Measurements from ENCODE around the gene TSTD2. TPM values are rescaled to one million over a fixed set of nuclear protein-coding genes. Genes with fewer than 3 reads are reported as not detected.
"Not testable (repeated sequence)": the region's sequence is repeated elsewhere in the genome, so short reads cannot be mapped to it uniquely, and the experiment has no call there.

The TSTD2 gene
- total RNA-seq, 2 experiments from 2014 or later, result 15.3 to 17.4 TPM

- DNase-seq, H3K27ac Mint-ChIP-seq, H3K4me1 Mint-ChIP-seq, H3K9me3 Mint-ChIP-seq, H3K4me3 Mint-ChIP-seq, H3K27me3 Mint-ChIP-seq, H3K36me3 Mint-ChIP-seq: not testable (repeated sequence)
Observed at GRCh38 chr9:97581590-97581989, 51.6 kb downstream of the TSTD2 start.

- peaks cover 4% of the 10 kb centered on the region for H3K36me3 Mint-ChIP-seq
- no peak for DNase-seq
- H3K4me1 Mint-ChIP-seq, result peaks cover 10% of the 10 kb centered on the region
- peaks cover 2% of the 10 kb centered on the region for H3K9me3 Mint-ChIP-seq
- H3K27ac Mint-ChIP-seq, result no peak overlapping the region
- H3K4me3 Mint-ChIP-seq, result no peak overlapping the region
- H3K27me3 Mint-ChIP-seq, result no peaks in the 10 kb centered on the region
Observed at GRCh38 chr9:97579914-97580313, 53.3 kb downstream of the TSTD2 start.

GRCh38 chr9:97578846-97579245, 54.3 kb downstream of the TSTD2 start:
- peaks cover 2% of the 10 kb centered on the region for H3K36me3 Mint-ChIP-seq
- no peak overlapping the region for H3K4me3 Mint-ChIP-seq
- no peak overlapping the region for H3K27ac Mint-ChIP-seq
- no peaks in the 10 kb centered on the region for H3K27me3 Mint-ChIP-seq
- peaks cover 13% of the 10 kb centered on the region for H3K4me1 Mint-ChIP-seq
- no peak for DNase-seq
- H3K9me3 Mint-ChIP-seq, result peaks cover 2% of the 10 kb centered on the region

DNA sequence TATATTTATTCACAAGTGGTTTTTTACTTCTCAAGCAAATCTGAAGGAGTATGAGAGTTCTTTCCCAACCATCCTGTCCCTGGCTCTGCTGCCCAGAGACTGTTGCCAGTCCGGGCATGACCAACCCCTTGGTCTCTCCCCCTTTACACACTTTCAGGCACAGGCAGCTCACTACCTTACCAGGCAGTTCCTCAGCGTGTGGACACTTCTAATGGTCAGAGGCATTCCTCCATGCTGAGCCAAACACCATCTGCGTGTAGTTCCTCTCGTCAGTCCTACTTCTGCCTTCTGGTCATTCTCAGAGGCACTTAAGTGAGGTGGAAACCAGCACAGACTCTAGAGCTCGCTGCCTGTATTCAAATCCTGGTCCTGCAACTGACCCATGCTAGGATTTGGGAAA, 56.1 kb downstream of the TSTD2 start:
- Mint-ChIP-seq H3K4me3 (no peak overlapping the region), H3K36me3 (no peaks in the 10 kb centered on the region), H3K27me3 (no peaks in the 10 kb centered on the region), H3K9me3 (peaks cover 2% of the 10 kb centered on the region), H3K4me1 (peaks cover 13% of the 10 kb centered on the region), H3K27ac (no peak overlapping the region)
- no peak for DNase-seq

DNA sequence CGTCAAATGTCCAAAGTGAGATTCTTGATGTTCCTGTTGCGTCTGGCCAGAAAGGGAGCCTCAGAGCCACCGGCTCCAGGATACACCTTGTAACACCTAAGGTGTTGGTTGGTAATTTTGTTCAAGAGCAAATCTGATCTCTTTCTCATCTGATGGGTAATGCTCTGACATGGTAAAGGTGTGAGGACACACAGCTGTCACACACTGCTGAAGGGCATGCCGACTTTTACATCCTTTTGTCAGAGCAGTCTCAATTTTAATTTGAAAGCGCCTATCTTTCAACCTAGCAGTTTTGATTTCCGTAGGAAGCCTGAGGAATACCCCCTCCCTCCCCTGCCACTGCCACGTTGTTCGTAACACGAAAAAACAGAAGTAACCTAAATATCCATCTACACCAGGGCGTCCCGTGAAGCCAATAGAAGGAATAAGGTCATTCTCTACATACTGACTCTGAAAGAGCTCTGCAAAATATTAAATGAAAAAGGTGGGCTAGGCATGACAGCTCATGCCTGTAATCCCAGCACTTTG, 57.4 kb downstream of the TSTD2 start:
- H3K4me1 Mint-ChIP-seq, result peaks cover 13% of the 10 kb centered on the region
- H3K27me3 Mint-ChIP-seq, result no peaks in the 10 kb centered on the region
- no peak overlapping the region for H3K27ac Mint-ChIP-seq
- H3K9me3 Mint-ChIP-seq, result peaks cover 2% of the 10 kb centered on the region
- DNase-seq, result no peak
- peak overlapping the region; percentile 89 for H3K4me3 Mint-ChIP-seq
- no peaks in the 10 kb centered on the region for H3K36me3 Mint-ChIP-seq

DNA sequence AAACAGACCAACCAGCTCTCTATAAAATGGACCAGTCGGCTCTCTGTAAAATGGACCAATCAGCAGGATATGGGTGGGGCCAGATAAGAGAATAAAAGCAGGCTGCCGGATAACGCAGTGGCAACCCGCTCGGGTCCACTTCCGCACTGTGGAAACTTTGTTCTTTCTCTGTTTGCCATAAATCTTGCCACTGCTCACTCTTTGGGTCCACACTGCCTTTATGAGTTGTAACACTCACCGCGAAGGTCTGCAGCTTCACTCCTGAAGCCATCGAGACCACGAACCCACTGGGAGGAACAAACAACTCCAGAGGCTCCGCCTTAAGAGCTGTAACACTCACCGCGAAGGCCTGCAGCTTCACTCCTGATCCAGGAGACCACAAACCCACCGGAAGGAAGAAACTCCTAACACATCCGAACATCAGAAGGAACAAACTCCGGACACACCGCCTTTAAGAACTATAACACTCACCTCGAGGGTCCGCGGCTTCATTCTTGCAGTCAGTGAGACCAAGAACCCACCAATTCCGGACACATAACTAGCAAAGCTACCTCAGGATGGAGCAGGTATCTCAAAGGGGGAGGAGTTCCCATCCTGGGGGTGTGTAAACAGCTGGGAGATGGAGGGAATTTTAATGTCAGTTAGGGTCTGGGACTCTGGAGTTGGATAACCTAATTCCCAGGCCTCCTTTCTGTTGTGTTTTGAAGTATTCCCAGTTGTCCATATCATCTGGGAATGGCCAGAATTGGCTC, 58.1 kb downstream of the TSTD2 start:
- peak overlapping the region; percentile 89 for H3K4me3 Mint-ChIP-seq
- H3K9me3 Mint-ChIP-seq, H3K36me3 Mint-ChIP-seq, H3K27me3 Mint-ChIP-seq: not testable (repeated sequence)
- H3K4me1 Mint-ChIP-seq, result peaks cover 13% of the 10 kb centered on the region
- DNase-seq, result peak; percentile 41
- H3K27ac Mint-ChIP-seq, result peak overlapping the region; percentile 87

GRCh38 chr9:97574101-97574571, 59.0 kb downstream of the TSTD2 start:
- not testable (repeated sequence) for H3K9me3 Mint-ChIP-seq, H3K27me3 Mint-ChIP-seq, H3K36me3 Mint-ChIP-seq, H3K4me3 Mint-ChIP-seq, DNase-seq, H3K27ac Mint-ChIP-seq
- H3K4me1 Mint-ChIP-seq, result peaks cover 13% of the 10 kb centered on the region

DNA sequence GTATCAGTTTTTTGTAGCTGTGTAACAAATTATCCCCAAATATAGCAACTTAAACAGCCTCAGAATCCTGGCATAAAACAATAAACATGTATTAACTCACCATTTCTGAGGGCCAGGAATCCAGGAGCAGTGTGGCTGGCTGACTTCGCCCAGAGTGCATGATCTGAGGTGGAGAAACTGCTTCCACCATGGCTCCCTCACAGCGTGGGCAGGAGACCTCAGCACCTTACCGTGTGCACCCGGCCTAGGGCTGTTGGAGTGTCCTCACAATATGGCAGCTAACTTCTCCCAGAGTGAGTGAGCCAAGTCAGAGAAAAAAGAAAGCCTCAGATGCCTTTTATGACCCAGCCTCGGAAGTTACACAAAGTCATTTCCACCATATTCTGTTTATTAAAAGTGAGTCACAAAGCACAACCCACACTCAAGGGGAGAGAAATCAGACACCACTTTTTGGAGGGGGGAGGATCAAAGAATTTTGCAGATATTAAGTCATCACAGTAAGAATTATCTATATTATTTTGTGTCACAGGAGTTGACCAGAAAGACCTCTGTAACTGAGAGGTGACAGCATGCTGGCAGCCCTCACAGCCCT, 59.6 kb downstream of the TSTD2 start:
- H3K4me1 Mint-ChIP-seq, result peaks cover 13% of the 10 kb centered on the region
- H3K27ac Mint-ChIP-seq, result no peak overlapping the region
- H3K9me3 Mint-ChIP-seq, result no peaks in the 10 kb centered on the region
- no peaks in the 10 kb centered on the region for H3K27me3 Mint-ChIP-seq
- no peak overlapping the region for H3K4me3 Mint-ChIP-seq
- H3K36me3 Mint-ChIP-seq, result no peaks in the 10 kb centered on the region
- DNase-seq, result no peak

DNA sequence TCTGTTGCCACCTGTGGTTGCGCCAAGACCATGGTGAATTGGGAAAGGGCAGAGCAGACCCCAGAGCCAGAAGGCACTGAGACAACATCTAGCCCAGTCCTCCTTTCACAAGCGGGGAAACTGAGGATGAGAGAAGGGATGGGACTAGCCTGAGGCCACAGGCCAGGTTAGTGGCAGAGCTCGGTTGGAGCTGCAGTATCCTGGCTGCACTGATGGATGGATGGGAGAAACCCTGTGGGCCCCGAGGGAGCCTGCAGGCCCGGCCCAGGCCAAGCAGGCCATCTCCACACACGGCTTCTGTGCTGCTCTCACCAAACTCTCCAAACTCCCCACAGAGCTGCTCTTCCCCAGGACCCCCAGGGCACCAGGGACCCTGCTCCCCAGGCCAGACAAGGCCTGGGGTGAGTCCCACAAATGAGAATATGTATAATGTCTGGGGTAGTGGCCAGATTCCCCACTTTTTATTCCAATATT, 60.2 kb downstream of the TSTD2 start:
- Mint-ChIP-seq H3K4me3 (no peak overlapping the region), H3K4me1 (peaks cover 13% of the 10 kb centered on the region), H3K27ac (no peak overlapping the region)

DNA sequence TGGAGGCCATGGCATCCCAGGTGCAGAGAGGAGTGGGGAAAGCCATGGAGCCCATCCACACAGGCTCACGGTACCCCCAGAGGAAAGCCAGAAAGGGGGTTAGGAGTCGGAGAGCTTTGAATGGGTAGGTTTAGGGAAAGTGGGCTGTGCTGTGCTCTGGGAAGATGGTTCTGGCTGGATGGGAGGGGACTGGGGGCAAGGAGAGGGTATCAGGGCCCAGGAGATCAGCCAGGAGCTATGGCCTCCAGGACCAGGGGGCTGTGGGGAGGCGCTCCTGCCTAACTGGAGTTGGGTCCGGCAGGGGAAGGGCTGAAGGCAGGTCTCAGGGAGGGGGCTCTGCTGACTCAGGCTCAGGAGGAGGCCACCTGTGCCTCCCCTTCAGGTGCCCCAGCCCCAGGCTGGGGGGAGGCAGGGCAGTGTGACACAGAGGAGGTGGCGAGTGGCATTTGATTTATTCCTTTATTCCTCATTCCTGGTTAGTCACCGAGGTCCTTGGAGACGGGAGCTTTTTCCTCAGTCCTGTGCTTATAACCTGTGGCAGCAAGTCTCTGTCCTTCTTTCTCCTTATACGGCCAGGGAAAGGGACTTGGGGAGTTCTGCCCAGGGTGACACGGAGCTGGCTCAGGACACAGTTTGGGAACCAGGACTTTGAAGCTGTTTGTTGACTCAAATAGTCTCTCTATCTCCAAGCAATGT, 60.8 kb downstream of the TSTD2 start:
- H3K4me3 Mint-ChIP-seq, result no peak overlapping the region
- no peak overlapping the region for H3K27ac Mint-ChIP-seq
- H3K36me3 Mint-ChIP-seq, result no peaks in the 10 kb centered on the region
- H3K4me1 Mint-ChIP-seq, result peaks cover 17% of the 10 kb centered on the region
- peaks cover 3% of the 10 kb centered on the region for H3K27me3 Mint-ChIP-seq
- no peak for DNase-seq
- no peaks in the 10 kb centered on the region for H3K9me3 Mint-ChIP-seq

More for the DNA sequence above, 60.2 kb downstream of the TSTD2 start:
- no peaks in the 10 kb centered on the region for H3K9me3 Mint-ChIP-seq
- no peaks in the 10 kb centered on the region for H3K27me3 Mint-ChIP-seq
- no peaks in the 10 kb centered on the region for H3K36me3 Mint-ChIP-seq
- no peak for DNase-seq

DNA sequence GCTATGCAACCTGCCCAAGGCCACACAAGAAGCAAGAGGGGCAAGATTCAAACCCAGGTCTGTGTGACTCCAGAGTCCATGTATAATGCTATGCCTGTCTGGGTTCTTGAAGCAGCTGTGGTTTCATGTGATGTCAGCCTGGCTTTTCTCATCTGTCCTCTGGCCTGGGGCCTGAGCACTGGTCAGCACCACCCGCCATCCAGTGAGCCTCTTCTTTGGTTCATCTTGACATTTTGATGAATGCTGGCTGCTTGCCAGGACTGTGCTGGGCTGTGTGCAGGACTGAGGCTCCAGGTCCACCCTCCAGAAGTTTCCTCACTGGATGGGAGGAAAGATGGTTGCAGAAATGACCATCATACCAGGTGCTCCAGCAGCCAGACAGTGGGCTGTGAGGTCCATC, 61.5 kb downstream of the TSTD2 start:
- Mint-ChIP-seq H3K27ac (no peak overlapping the region), H3K27me3 (peaks cover 3% of the 10 kb centered on the region)

GRCh38 chr9:97570899-97571298, 62.3 kb downstream of the TSTD2 start:
- Mint-ChIP-seq H3K36me3 (no peaks in the 10 kb centered on the region), H3K27ac (no peak overlapping the region), H3K9me3 (no peaks in the 10 kb centered on the region), H3K27me3 (peaks cover 3% of the 10 kb centered on the region), H3K4me3 (no peak overlapping the region), H3K4me1 (peaks cover 15% of the 10 kb centered on the region)
- DNase-seq, result no peak

More for the DNA sequence above, 61.5 kb downstream of the TSTD2 start:
- Mint-ChIP-seq H3K9me3 (no peaks in the 10 kb centered on the region), H3K4me1 (peaks cover 17% of the 10 kb centered on the region), H3K36me3 (no peaks in the 10 kb centered on the region), H3K4me3 (no peak overlapping the region)
- no peak for DNase-seq

- no peaks in the 10 kb centered on the region for H3K36me3 Mint-ChIP-seq
- H3K9me3 Mint-ChIP-seq, result no peaks in the 10 kb centered on the region
- peaks cover 4% of the 10 kb centered on the region for H3K4me1 Mint-ChIP-seq
- no peak overlapping the region for H3K27ac Mint-ChIP-seq
- peaks cover 3% of the 10 kb centered on the region for H3K27me3 Mint-ChIP-seq
- DNase-seq, result no peak
- H3K4me3 Mint-ChIP-seq, result no peak overlapping the region
Observed at GRCh38 chr9:97568461-97569275, 64.5 kb downstream of the TSTD2 start.

DNA sequence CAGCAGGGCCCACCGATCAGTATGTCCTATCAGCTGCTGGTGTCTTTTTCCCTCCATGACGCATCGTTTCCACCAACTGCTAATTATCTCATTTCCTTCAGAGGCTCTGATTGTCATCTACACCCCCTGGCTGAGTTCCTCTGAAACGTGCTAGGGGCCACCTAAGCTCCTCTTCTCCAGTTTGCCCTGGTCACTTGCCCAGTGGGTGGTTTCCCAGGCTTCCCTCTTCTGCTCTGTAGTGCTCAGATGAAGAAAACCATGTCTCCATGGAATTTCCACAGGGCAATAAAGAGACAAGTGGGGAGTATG, 65.3 kb downstream of the TSTD2 start:
- H3K27me3 Mint-ChIP-seq, result peaks cover 3% of the 10 kb centered on the region
- peaks cover 4% of the 10 kb centered on the region for H3K4me1 Mint-ChIP-seq
- no peak overlapping the region for H3K4me3 Mint-ChIP-seq
- no peaks in the 10 kb centered on the region for H3K9me3 Mint-ChIP-seq
- no peak for DNase-seq
- H3K36me3 Mint-ChIP-seq, result no peaks in the 10 kb centered on the region
- H3K27ac Mint-ChIP-seq, result no peak overlapping the region
